ENCODE measurements around the gene TMEM151B. TPM values are rescaled to one million over a fixed set of nuclear protein-coding genes. Genes with fewer than 3 reads are reported as not detected.

Gene TMEM151B
- total and polyA plus RNA-seq, 10 of the 15 experiments (the other 5 are each of a cell fraction or from before 2014, with no cell fraction given), result 0.01 to 0.19 (median 0.05) TPM; not detected in 6

DNA sequence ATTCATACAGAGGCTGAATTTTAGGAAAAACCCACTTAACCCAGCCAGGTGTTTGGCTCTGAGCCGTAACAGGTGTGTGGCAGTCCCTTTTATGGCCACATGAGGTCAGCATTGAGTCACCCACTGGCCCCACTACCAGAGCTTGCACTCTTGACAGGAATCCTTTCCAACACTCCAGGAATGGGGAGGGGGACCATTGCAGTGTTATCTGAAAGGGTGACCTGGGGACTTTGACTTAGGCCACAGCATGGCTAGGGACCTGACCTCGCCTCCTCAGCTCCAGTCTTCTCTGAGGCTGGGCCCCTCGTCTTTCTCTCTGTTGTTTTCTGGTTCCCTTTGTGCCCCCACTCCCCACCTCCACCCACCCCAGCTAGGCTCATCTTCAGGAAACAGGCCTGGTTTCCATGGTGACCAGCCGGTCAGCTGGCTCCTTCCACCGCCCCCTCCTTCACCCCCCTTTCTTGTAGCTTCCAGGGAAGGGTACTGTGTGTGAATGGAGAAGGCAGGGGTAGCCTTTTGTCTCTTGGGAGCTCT, 2.1 kb upstream of the TMEM151B start:
- no peaks in the 10 kb centered on the region for H3K36me3 ChIP-seq (ENCODE audit: control insufficient read depth in 2 of 2, insufficient read depth in 2 of 2, low read length in 1 of 2)
- peak; percentile 71 for FAIRE-seq
- H3K27me3 ChIP-seq (replicated peaks in 1 of 2; ENCODE audit: control insufficient read depth in 2 of 2, insufficient read depth in 2 of 2, low read length in 1 of 2), result peaks cover 4 to 12% of the 10 kb centered on the region in 2 experiments; a peak in 3 of 4 replicates
- TF ChIP-seq, protein P1, sequence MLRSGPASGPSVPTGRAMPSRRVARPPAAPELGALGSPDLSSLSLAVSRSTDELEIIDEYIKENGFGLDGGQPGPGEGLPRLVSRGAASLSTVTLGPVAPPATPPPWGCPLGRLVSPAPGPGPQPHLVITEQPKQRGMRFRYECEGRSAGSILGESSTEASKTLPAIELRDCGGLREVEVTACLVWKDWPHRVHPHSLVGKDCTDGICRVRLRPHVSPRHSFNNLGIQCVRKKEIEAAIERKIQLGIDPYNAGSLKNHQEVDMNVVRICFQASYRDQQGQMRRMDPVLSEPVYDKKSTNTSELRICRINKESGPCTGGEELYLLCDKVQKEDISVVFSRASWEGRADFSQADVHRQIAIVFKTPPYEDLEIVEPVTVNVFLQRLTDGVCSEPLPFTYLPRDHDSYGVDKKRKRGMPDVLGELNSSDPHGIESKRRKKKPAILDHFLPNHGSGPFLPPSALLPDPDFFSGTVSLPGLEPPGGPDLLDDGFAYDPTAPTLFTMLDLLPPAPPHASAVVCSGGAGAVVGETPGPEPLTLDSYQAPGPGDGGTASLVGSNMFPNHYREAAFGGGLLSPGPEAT (IDR thresholded peaks at IDR 0.05; ENCODE audit: low read depth), result 0 out of 2 replicates have a peak, but pooled peaks have one; percentile 17
- no peak for TF ChIP-seq BHLHE40 (IDR thresholded peaks at IDR 0.05; ENCODE audit: borderline replicate concordance in 1 of 2, low read depth in 2 of 2, low read length in 1 of 2)
- no peak for TF ChIP-seq ZNF274 (IDR thresholded peaks at IDR 0.05; ENCODE audit: insufficient read depth, insufficient read length)
- peak; percentile 73 for TF ChIP-seq SMC3 (IDR thresholded peaks at IDR 0.05; ENCODE audit: borderline replicate concordance, low read length)
- TF ChIP-seq ZNF24 (IDR thresholded peaks at IDR 0.05), result peak; percentile 22; the same call in 1 of the 2 replicates
- TF ChIP-seq, protein P2, sequence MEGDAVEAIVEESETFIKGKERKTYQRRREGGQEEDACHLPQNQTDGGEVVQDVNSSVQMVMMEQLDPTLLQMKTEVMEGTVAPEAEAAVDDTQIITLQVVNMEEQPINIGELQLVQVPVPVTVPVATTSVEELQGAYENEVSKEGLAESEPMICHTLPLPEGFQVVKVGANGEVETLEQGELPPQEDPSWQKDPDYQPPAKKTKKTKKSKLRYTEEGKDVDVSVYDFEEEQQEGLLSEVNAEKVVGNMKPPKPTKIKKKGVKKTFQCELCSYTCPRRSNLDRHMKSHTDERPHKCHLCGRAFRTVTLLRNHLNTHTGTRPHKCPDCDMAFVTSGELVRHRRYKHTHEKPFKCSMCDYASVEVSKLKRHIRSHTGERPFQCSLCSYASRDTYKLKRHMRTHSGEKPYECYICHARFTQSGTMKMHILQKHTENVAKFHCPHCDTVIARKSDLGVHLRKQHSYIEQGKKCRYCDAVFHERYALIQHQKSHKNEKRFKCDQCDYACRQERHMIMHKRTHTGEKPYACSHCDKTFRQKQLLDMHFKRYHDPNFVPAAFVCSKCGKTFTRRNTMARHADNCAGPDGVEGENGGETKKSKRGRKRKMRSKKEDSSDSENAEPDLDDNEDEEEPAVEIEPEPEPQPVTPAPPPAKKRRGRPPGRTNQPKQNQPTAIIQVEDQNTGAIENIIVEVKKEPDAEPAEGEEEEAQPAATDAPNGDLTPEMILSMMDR (IDR thresholded peaks at IDR 0.05 in 2 of 3, conservative IDR thresholded peaks at IDR 0.05 in 1 of 3; ENCODE audit: control insufficient read depth in 2 of 3, extremely low read depth in 1 of 3, insufficient read depth in 1 of 3, low read depth in 3 of 3, low read length in 3 of 3), result peak; percentile 86 to 96 (median 96)
- TF ChIP-seq YY1 (IDR thresholded peaks at IDR 0.05; ENCODE audit: low read depth, low read length), result 0 out of 2 replicates have a peak, but pooled peaks have one; percentile 60
- no peak for TF ChIP-seq KLF5 (IDR thresholded peaks at IDR 0.05; ENCODE audit: partially characterized antibody)
- peak; percentile 90 for TF ChIP-seq RAD21 (IDR thresholded peaks at IDR 0.05; ENCODE audit: insufficient read depth, low read depth, low read length)
- no peak for TF ChIP-seq MEF2B (IDR thresholded peaks at IDR 0.05; ENCODE audit: partially characterized antibody, poor library complexity, severe bottlenecking)
- TF ChIP-seq RCOR1 (conservative IDR thresholded peaks at IDR 0.05; ENCODE audit: low read depth, low read length), result no peak
- TF ChIP-seq TCF3 (IDR thresholded peaks at IDR 0.05; ENCODE audit: borderline replicate concordance, insufficient read depth, low read depth, low read length), result peak; percentile 93
- TF ChIP-seq IKZF2 (IDR thresholded peaks at IDR 0.05), result peak; percentile 17 to 24; a peak in 1 of 4 replicates
- TF ChIP-seq, protein P3, sequence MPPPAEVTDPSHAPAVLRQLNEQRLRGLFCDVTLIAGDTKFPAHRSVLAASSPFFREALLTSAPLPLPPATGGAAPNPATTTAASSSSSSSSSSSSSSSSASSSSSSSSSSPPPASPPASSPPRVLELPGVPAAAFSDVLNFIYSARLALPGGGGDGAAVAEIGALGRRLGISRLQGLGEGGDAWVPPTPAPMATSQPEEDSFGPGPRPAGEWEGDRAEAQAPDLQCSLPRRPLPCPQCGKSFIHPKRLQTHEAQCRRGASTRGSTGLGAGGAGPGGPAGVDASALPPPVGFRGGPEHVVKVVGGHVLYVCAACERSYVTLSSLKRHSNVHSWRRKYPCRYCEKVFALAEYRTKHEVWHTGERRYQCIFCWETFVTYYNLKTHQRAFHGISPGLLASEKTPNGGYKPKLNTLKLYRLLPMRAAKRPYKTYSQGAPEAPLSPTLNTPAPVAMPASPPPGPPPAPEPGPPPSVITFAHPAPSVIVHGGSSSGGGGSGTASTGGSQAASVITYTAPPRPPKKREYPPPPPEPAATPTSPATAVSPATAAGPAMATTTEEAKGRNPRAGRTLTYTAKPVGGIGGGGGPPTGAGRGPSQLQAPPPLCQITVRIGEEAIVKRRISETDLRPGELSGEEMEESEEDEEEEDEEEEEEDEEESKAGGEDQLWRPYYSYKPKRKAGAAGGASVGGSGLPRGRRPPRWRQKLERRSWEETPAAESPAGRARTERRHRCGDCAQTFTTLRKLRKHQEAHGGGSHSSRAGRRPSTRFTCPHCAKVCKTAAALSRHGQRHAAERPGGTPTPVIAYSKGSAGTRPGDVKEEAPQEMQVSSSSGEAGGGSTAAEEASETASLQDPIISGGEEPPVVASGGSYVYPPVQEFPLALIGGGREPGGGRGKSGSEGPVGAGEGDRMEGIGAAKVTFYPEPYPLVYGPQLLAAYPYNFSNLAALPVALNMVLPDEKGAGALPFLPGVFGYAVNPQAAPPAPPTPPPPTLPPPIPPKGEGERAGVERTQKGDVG (CRISPR knock-in tag; IDR thresholded peaks at IDR 0.05), result no peak
- TF ChIP-seq NR2C2 (IDR thresholded peaks at IDR 0.05; ENCODE audit: borderline replicate concordance, control insufficient read depth, insufficient read length, low read depth), result no peak
- peak; percentile 92 for TF ChIP-seq TCF12 (IDR thresholded peaks at IDR 0.05; ENCODE audit: low read depth, low read length)
- no TSS peak for BruUV-seq (replicated peaks)
- no peak overlapping the region for H2AFZ ChIP-seq (ENCODE audit: control insufficient read depth, low read depth, low read length)
- peaks cover 24% of the 10 kb centered on the region for H3K79me2 ChIP-seq (ENCODE audit: control insufficient read depth, insufficient read depth, low read length)
- intact Hi-C loops (cut with micrococcal nuclease; ENCODE audit: unreplicated experiment), result loop anchor here (1.0 to 2.0 kb wide), 3 partner anchors 37 to 189 kb away; no protein-coding TSS in a partner anchor
- no peak for ATAC-seq
- CTCF ChIA-PET, result interaction anchor here (0.7 to 6.3 kb wide), 40 partner anchors 8 to 639 kb away, joined by 3 to 163 read pairs (median 5); partner anchors contain the start of genes AARS2, CDC5L, GTPBP2 and SLC35B2
- RAD21 ChIA-PET (ENCODE audit: unreplicated experiment), result interaction anchor here (0.7 to 4.2 kb wide), 20 partner anchors 9 to 187 kb away, joined by 3 to 36 read pairs (median 5); partner anchors contain the start of genes AARS2, CDC5L and HSP90AB1
- in situ Hi-C loops (cut with MboI), result loop anchor here (5.0 kb wide), 1 partner anchor 69 kb away; no protein-coding TSS in a partner anchor
- H4K20me1 ChIP-seq (ENCODE audit: control insufficient read depth, insufficient read depth), result no peaks in the 10 kb centered on the region
- no peak overlapping the region for H3K4me2 ChIP-seq (ENCODE audit: control insufficient read depth, insufficient read depth)
- H3K9ac ChIP-seq (ENCODE audit: control insufficient read depth, insufficient read depth, low read length), result no peak overlapping the region
- WGBS (ENCODE audit: insufficient coverage, insufficient replicate concordance, low lambda C conversion rate, missing lambda C conversion rate), result 0% methylated on average over 4 of the region's 5 CpGs
- DNase-seq (ENCODE audit: low read depth, low spot score), result no peak
- H3K4me3 ChIP-seq, result no peak overlapping the region
- POLR2A ChIA-PET, result interaction anchor here (0.9 to 1.4 kb wide), 3 partner anchors 26 to 69 kb away, joined by 3 read pairs; no protein-coding TSS in a partner anchor
- SMC1A ChIA-PET (ENCODE audit: uncharacterized antibody, unreplicated experiment), result interaction anchor here (0.7 to 4.6 kb wide), 15 partner anchors 9 to 190 kb away, joined by 3 to 79 read pairs (median 5); partner anchors contain the start of genes AARS2, CDC5L and MYMX
- peaks cover 22% of the 10 kb centered on the region for H3K4me1 ChIP-seq (ENCODE audit: control insufficient read depth, insufficient read depth, low read length)
- H3K9me3 ChIP-seq (replicated peaks; ENCODE audit: control insufficient read depth, insufficient read depth, low read length), result no peaks in the 10 kb centered on the region
- H3K27ac ChIP-seq (ENCODE audit: control insufficient read depth, insufficient read depth), result no peak overlapping the region

Measured in GM12878 (cell line).